IMR-90 (cell line): ENCODE measurements around the gene SLC35B4. TPM values are rescaled to one million over a fixed set of nuclear protein-coding genes. Genes with fewer than 3 reads are reported as not detected.

Experiments used
- ATAC-seq: fragments of 200-7000 bp; cut with Tn5 transposase; 2 replicates; pipeline ENCODE4 v1.9.1; 2020; ENCODE audit warnings: low read depth, mild to moderate bottlenecking, moderate library complexity
- BruUV-seq: library from RNA; stranded (reverse); fragments of 400-500 nt; replicated peaks from 2 replicates; lab custom pipeline; 2021; lab: Mats Ljungman, UMichigan
- CTCF ChIA-PET: fragments of 300-600 bp; formaldehyde crosslinking; extraction: SDS; loops from one replicate; lab custom pipeline; 2021; ENCODE audit warnings: antibody characterized with exemption; lab: Yijun Ruan, JAX
- POLR2A ChIA-PET: fragments of 300-600 bp; sonication (Branson Sonifier 250); formaldehyde crosslinking; loops from one replicate; lab custom pipeline; 2022; ENCODE audit warnings: antibody characterized with exemption; ENCODE audit not compliant: unreplicated experiment; lab: Charles Lee
- DNase-seq: peaks from one replicate; pipeline ENCODE4 v3.0.0; 2013
- H2AFZ ChIP-seq: replicated peaks from 2 replicates; pipeline ENCODE3; 2013; ENCODE audit warnings: low read length, mild to moderate bottlenecking; ENCODE audit not compliant: poor library complexity
- H2AK5ac ChIP-seq: 2 replicates; pipeline ENCODE4 v1.6.1; 2013; ENCODE audit warnings: low read depth, low read length, inconsistent platforms
- H2AK9ac ChIP-seq: replicated peaks from 2 replicates; pipeline ENCODE3; 2013; ENCODE audit warnings: mild to moderate bottlenecking, low read depth, low read length, moderate library complexity; ENCODE audit not compliant: poor library complexity
- H2BK120ac ChIP-seq: 2 replicates; pipeline ENCODE4 v1.6.1; 2013; ENCODE audit warnings: low read depth, low read length, inconsistent platforms
- H2BK15ac ChIP-seq: 3 replicates; pipeline ENCODE4 v1.6.1; 2013; ENCODE audit warnings: low read depth, low read length, inconsistent platforms
- H2BK20ac ChIP-seq: 2 replicates; pipeline ENCODE4 v1.6.1; 2013; ENCODE audit warnings: low read depth, mild to moderate bottlenecking, inconsistent platforms, low read length, moderate library complexity
- H2BK5ac ChIP-seq: 2 replicates; pipeline ENCODE4 v1.6.1; 2013; ENCODE audit warnings: mild to moderate bottlenecking, low read depth, low read length, inconsistent platforms; ENCODE audit not compliant: poor library complexity, severe bottlenecking
- H3K14ac ChIP-seq: replicated peaks from 2 replicates; pipeline ENCODE4 v1.6.1; 2013; ENCODE audit warnings: low read depth, low read length, inconsistent platforms
- H3K18ac ChIP-seq: 2 replicates; pipeline ENCODE4 v1.6.1; 2013; ENCODE audit warnings: low read depth, low read length, control low read depth
- H3K23ac ChIP-seq: 2 replicates; pipeline ENCODE4 v1.6.1; 2013; ENCODE audit warnings: low read depth, low read length, inconsistent platforms
- H3K27ac ChIP-seq: 2 replicates; pipeline ENCODE4 v1.5.1; 2013; ENCODE audit warnings: mild to moderate bottlenecking, control low read depth, low read length; ENCODE audit not compliant: insufficient read depth
- H3K27me3 ChIP-seq: 2 replicates; pipeline ENCODE4 v1.6.1; 2013; ENCODE audit warnings: low read length; ENCODE audit not compliant: control insufficient read depth, insufficient read depth
- H3K36me3 ChIP-seq: 2 replicates; pipeline ENCODE4 v1.6.1; 2013; ENCODE audit warnings: low read length, mixed read lengths; ENCODE audit not compliant: control insufficient read depth, insufficient read depth
- H3K4ac ChIP-seq: 2 replicates; pipeline ENCODE4 v1.6.1; 2013; ENCODE audit warnings: low read depth, low read length, inconsistent platforms
- H3K4me1 ChIP-seq: 2 replicates; pipeline ENCODE4 v1.6.1; 2013; ENCODE audit warnings: low read length, mixed read lengths; ENCODE audit not compliant: control insufficient read depth, insufficient read depth
- H3K4me2 ChIP-seq: 2 replicates; pipeline ENCODE4 v1.6.1; 2013; ENCODE audit warnings: low read depth, mild to moderate bottlenecking, control low read depth, low read length, moderate library complexity
- H3K4me3 ChIP-seq: 2 replicates; pipeline ENCODE4 v1.5.1; 2013; ENCODE audit warnings: low read depth, mild to moderate bottlenecking, control low read depth, low read length, moderate library complexity; ENCODE audit not compliant: insufficient read depth
- H3K56ac ChIP-seq: 2 replicates; pipeline ENCODE4 v1.6.1; 2013; ENCODE audit warnings: low read length, inconsistent platforms; ENCODE audit not compliant: insufficient read depth; ENCODE audit errors: extremely low read depth
- H3K79me1 ChIP-seq, 2 experiments: 2 replicates each; pipeline ENCODE4 v1.6.1; 2013; ENCODE audit warnings: low read length in 2 of 2, inconsistent platforms in 1 of 2, low read depth in 1 of 2
- H3K9ac ChIP-seq: 2 replicates; pipeline ENCODE4 v1.6.1; 2013; ENCODE audit warnings: low read depth, low read length, control low read depth
- H3K9me1 ChIP-seq: 2 replicates; pipeline ENCODE4 v1.6.1; 2013; ENCODE audit warnings: low read length, inconsistent platforms; ENCODE audit not compliant: insufficient read depth
- H3K9me3 ChIP-seq: 2 replicates; pipeline ENCODE4 v1.6.1; 2013; ENCODE audit warnings: low read length; ENCODE audit not compliant: control insufficient read depth, insufficient read depth
- H4K20me1 ChIP-seq: 2 replicates; pipeline ENCODE4 v1.6.1; 2013; ENCODE audit warnings: low read length, inconsistent platforms; ENCODE audit not compliant: insufficient read depth
- H4K5ac ChIP-seq: 2 replicates; pipeline ENCODE4 v1.6.1; 2013; ENCODE audit warnings: mild to moderate bottlenecking, low read depth, low read length, control low read depth
- H4K8ac ChIP-seq, 2 experiments: 2 replicates each; pipeline ENCODE4 v1.6.1; 2013; ENCODE audit warnings: low read depth in 2 of 2, low read length in 2 of 2, control low read depth in 1 of 2, inconsistent platforms in 1 of 2
- H4K91ac ChIP-seq: 2 replicates; pipeline ENCODE4 v1.6.1; 2013; ENCODE audit warnings: low read depth, low read length, inconsistent platforms; ENCODE audit not compliant: insufficient read depth
- BHLHE40 ChIP-seq: fragments of 150-350 bp; IDR thresholded peaks from 2 replicates; pipeline ENCODE4 v1.6.1; 2016; ENCODE audit warnings: mild to moderate bottlenecking, low read depth, low read length
- CEBPB ChIP-seq: IDR thresholded peaks from 2 replicates; pipeline ENCODE4 v1.6.1; 2012; ENCODE audit warnings: low read depth, low read length, improper control_type of control experiment
- CHD1 ChIP-seq: IDR thresholded peaks from 2 replicates; pipeline ENCODE4 v1.6.1; 2012; ENCODE audit warnings: low read depth, low read length, improper control_type of control experiment
- FOS ChIP-seq: fragments of 150-350 bp; IDR thresholded peaks from 2 replicates; pipeline ENCODE4 v1.6.1; 2016; ENCODE audit warnings: low read depth, low read length
- MAFK ChIP-seq: IDR thresholded peaks from 2 replicates; pipeline ENCODE4 v1.6.1; 2012; ENCODE audit warnings: low read depth, low read length, improper control_type of control experiment
- MAZ ChIP-seq: IDR thresholded peaks from 2 replicates; pipeline ENCODE4 v1.6.1; 2012; ENCODE audit warnings: low read depth, mild to moderate bottlenecking, low read length, improper control_type of control experiment, moderate library complexity, borderline replicate concordance
- MXI1 ChIP-seq: IDR thresholded peaks from 2 replicates; pipeline ENCODE4 v1.6.1; 2012; ENCODE audit warnings: low read depth, mild to moderate bottlenecking, low read length, moderate library complexity, borderline replicate concordance
- NFE2L2 ChIP-seq: fragments of 150-350 bp; IDR thresholded peaks from 2 replicates; pipeline ENCODE4 v1.6.1; 2016; ENCODE audit warnings: low read depth, mild to moderate bottlenecking, low read length
- POLR2A ChIP-seq: IDR thresholded peaks from 2 replicates; pipeline ENCODE4 v1.6.1; 2012; ENCODE audit warnings: mild to moderate bottlenecking, low read depth, low read length
- RAD21 ChIP-seq: IDR thresholded peaks from 2 replicates; pipeline ENCODE4 v1.6.1; 2012; ENCODE audit warnings: low read length, improper control_type of control experiment
- RCOR1 ChIP-seq: IDR thresholded peaks from 2 replicates; pipeline ENCODE4 v1.6.1; 2012; ENCODE audit warnings: mild to moderate bottlenecking, low read length, improper control_type of control experiment; ENCODE audit not compliant: insufficient replicate concordance
- RFX5 ChIP-seq: IDR thresholded peaks from 2 replicates; pipeline ENCODE4 v1.8.0; 2012; ENCODE audit warnings: low read depth, mild to moderate bottlenecking, low read length, moderate library complexity
- SMC3 ChIP-seq: fragments of 150-350 bp; IDR thresholded peaks from 2 replicates; pipeline ENCODE4 v1.6.1; 2016; ENCODE audit warnings: low read depth, mild to moderate bottlenecking, antibody characterized with exemption, low read length, moderate library complexity
- USF2 ChIP-seq: fragments of 150-350 bp; IDR thresholded peaks from 2 replicates; pipeline ENCODE4 v1.6.1; 2017; ENCODE audit warnings: mild to moderate bottlenecking, antibody characterized with exemption, low read length, low read depth
- WGBS, 2 experiments: methylation state at CpG; one replicate each; pipeline versions ENCODE4 v1.1.5 to v1.1.7; 2013; ENCODE audit warnings: missing lambda C conversion rate in 2 of 2; ENCODE audit not compliant: insufficient read length in 1 of 2; ENCODE audit errors: extremely low coverage in 2 of 2; 5-methylcytosine and 5-hydroxymethylcytosine counted together
- dilution Hi-C: fragments of 300-500 bp; cut with HindIII; formaldehyde crosslinking; loops from one replicate; pipeline ENCODE4 v1.14.3; 2018; ENCODE audit warnings: low sequenced_read_pairs; ENCODE audit not compliant: unreplicated experiment
- in situ Hi-C: fragments of 300-500 bp; cut with MboI; formaldehyde crosslinking; loops from 3 replicates; pipeline ENCODE4 v1.14.3; 2019; ENCODE audit warnings: low sequenced_read_pairs, inconsistent platforms, mixed read lengths
- intact Hi-C: fragments of 100-400 bp; cut with micrococcal nuclease; formaldehyde crosslinking; loops from 2 replicates; pipeline ENCODE4 v1.10.0; 2022
- polyA plus RNA-seq, 3 experiments: library from polyadenylated mRNA; depleted of rRNA; stranded (reverse); fragments of >200 nt; gene quantifications; 2 replicates each; pipeline ENCODE4 v1.2.3, GENCODE V29; 2012; ENCODE audit warnings: low replicate concordance in 1 of 3
- total RNA-seq: library from RNA; depleted of rRNA; stranded (reverse); fragments of >200 nt; gene quantifications from 2 replicates; pipeline ENCODE4 v1.2.3, GENCODE V29; 2012
- TF ChIP-seq, protein P1 (sequence below): conservative IDR thresholded peaks from 2 replicates; pipeline ENCODE4 v1.5.1; 2012; ENCODE audit warnings: mild to moderate bottlenecking, low read depth, low read length, improper control_type of control experiment
- TF ChIP-seq, protein P2 (sequence below): fragments of 150-350 bp; IDR thresholded peaks from 2 replicates; pipeline ENCODE4 v1.6.1; 2016; ENCODE audit warnings: low read depth, mild to moderate bottlenecking, low read length, moderate library complexity, borderline replicate concordance

The SLC35B4 gene
- total and polyA plus RNA-seq, 2 of the 4 experiments (the other 2 are of a cell fraction) = 10.0 to 15.6 TPM

- POLR2A ChIA-PET = no interaction called here
These were observed 17.7 kb upstream of the SLC35B4 start for GRCh38 chr7:134334408-134334807.

More at GRCh38 chr7:134334408-134334807, 17.7 kb upstream of the SLC35B4 start:
- Histone ChIP-seq H2BK20ac (no peak overlapping the region), H2BK120ac (no peak overlapping the region), H4K20me1 (no peaks in the 10 kb centered on the region), H2AK9ac (no peak overlapping the region), H2BK15ac (no peak overlapping the region), H3K56ac (no peak overlapping the region), H3K36me3 (no peaks in the 10 kb centered on the region), H3K27me3 (peaks cover 14% of the 10 kb centered on the region), H3K79me1 (no peaks in the 10 kb centered on the region), H4K5ac (no peak overlapping the region), H4K8ac (no peak overlapping the region), H3K9me3 (0 out of 2 replicates have a peak, but pooled peaks cover 2% of the 10 kb centered on the region), H3K27ac (no peak overlapping the region), H3K9me1 (no peaks in the 10 kb centered on the region), H3K23ac (no peak overlapping the region), H3K18ac (no peak overlapping the region), H3K4me3 (no peak overlapping the region), H3K4me2 (no peak overlapping the region), H3K4me1 (no peaks in the 10 kb centered on the region), H2BK5ac (no peak overlapping the region), H3K9ac (no peak overlapping the region), H3K14ac (no peak overlapping the region), H3K4ac (no peak overlapping the region), H2AFZ (no peak overlapping the region), H4K91ac (no peak overlapping the region), H2AK5ac (no peak overlapping the region)
- CTCF ChIA-PET = no interaction called here
- TF ChIP-seq BHLHE40 (no peak), MAZ (no peak), MAFK (no peak), RCOR1 (no peak), POLR2A (no peak), MXI1 (no peak), CHD1 (no peak), CEBPB (no peak), RAD21 (no peak), RFX5 (no peak), FOS (no peak), USF2 (no peak), NFE2L2 (no peak), SMC3 (no peak)
- TF ChIP-seq, protein P1, sequence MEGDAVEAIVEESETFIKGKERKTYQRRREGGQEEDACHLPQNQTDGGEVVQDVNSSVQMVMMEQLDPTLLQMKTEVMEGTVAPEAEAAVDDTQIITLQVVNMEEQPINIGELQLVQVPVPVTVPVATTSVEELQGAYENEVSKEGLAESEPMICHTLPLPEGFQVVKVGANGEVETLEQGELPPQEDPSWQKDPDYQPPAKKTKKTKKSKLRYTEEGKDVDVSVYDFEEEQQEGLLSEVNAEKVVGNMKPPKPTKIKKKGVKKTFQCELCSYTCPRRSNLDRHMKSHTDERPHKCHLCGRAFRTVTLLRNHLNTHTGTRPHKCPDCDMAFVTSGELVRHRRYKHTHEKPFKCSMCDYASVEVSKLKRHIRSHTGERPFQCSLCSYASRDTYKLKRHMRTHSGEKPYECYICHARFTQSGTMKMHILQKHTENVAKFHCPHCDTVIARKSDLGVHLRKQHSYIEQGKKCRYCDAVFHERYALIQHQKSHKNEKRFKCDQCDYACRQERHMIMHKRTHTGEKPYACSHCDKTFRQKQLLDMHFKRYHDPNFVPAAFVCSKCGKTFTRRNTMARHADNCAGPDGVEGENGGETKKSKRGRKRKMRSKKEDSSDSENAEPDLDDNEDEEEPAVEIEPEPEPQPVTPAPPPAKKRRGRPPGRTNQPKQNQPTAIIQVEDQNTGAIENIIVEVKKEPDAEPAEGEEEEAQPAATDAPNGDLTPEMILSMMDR = no peak
- TF ChIP-seq, protein P2, sequence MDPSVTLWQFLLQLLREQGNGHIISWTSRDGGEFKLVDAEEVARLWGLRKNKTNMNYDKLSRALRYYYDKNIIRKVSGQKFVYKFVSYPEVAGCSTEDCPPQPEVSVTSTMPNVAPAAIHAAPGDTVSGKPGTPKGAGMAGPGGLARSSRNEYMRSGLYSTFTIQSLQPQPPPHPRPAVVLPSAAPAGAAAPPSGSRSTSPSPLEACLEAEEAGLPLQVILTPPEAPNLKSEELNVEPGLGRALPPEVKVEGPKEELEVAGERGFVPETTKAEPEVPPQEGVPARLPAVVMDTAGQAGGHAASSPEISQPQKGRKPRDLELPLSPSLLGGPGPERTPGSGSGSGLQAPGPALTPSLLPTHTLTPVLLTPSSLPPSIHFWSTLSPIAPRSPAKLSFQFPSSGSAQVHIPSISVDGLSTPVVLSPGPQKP = no peak
- in situ Hi-C loops (no loop called here), dilution Hi-C loops (no loop called here), intact Hi-C loops (no loop called here)
- no peak for ATAC-seq
- BruUV-seq = no TSS peak
- no peak for DNase-seq
- WGBS, 2 experiments = no CpG with 5 or more reads among the region's 4 CpGs
